Stimulated activated CD4-positive, alpha-beta T cell treated with anti-CD3 and anti-CD28 coated beads, Interleukin-2, amount 100 ng/mL, for 48 hours (primary cell): ENCODE measurements around the gene ZNF491.
"Not testable (repeated sequence)": the region's sequence is repeated elsewhere in the genome, so short reads cannot be mapped to it uniquely, and the experiment has no call there.

Source experiments
- DNase-seq, 2 donors: peaks; one replicate each; pipeline ENCODE4 v3.0.0-alpha.2; 2020

Gene ZNF491

GRCh38 chr19:11807099-11807380 is 8.7 kb downstream of the ZNF491 start:
- no peak for DNase-seq

GRCh38 chr19:11813703-11814028 is 15.3 kb downstream of the ZNF491 start:
- DNase-seq, result no peak

GRCh38 chr19:11814029-11814699 is 15.8 kb downstream of the ZNF491 start, which contains the start of gene ZNF440:
Gene ZNF440 (plus strand): TSS chr19:11814273. CDS start chr19:11814448, 175 bp downstream.
- DNase-seq, result peak; percentile 83 to 85

GRCh38 chr19:11814700-11815035 is 16.3 kb downstream of the ZNF491 start:
- no peak for DNase-seq

- DNase-seq, result no peak
These were observed 23.3 kb downstream of the ZNF491 start for GRCh38 chr19:11821474-11822109.

GRCh38 chr19:11828957-11829876 is 30.9 kb downstream of the ZNF491 start:
- DNase-seq, result not testable (repeated sequence)

- DNase-seq, result no peak
These were observed 34.1 kb downstream of the ZNF491 start for GRCh38 chr19:11832253-11832912.

GRCh38 chr19:11833541-11833940 is 35.2 kb downstream of the ZNF491 start:
- DNase-seq, result no peak

GRCh38 chr19:11835626-11836066 is 37.3 kb downstream of the ZNF491 start:
- DNase-seq, result not testable (repeated sequence)

GRCh38 chr19:11843722-11844121 is 45.4 kb downstream of the ZNF491 start:
- DNase-seq, result no peak

- DNase-seq, result not testable (repeated sequence)
These were observed 49.3 kb downstream of the ZNF491 start for GRCh38 chr19:11847615-11848014.

- no peak for DNase-seq
These were observed 49.9 kb downstream of the ZNF491 start for GRCh38 chr19:11848200-11848593.

GRCh38 chr19:11848594-11849469 is 50.5 kb downstream of the ZNF491 start, which contains the start of gene ZNF439:
Gene ZNF439 (plus strand): TSS chr19:11848726. CDS start chr19:11848868, 142 bp downstream.
- peak; percentile 73 to 89 for DNase-seq

- DNase-seq, result not testable (repeated sequence)
These were observed 52.0 kb downstream of the ZNF491 start for GRCh38 chr19:11850289-11850688.

- no peak for DNase-seq
These were observed 55.0 kb downstream of the ZNF491 start for GRCh38 chr19:11853358-11853757.

- DNase-seq, result no peak
These were observed 58.4 kb downstream of the ZNF491 start for GRCh38 chr19:11856596-11857250.
